HG03342 (cell line): ENCODE data around the gene LRRC52.

Source experiments
- ATAC-seq: cut with Tn5 transposase; IDR thresholded peaks from one replicate; pipeline ENCODE4 v1.9.1; 2021; ENCODE audit warnings: mild to moderate bottlenecking, moderate library complexity; ENCODE audit not compliant: unreplicated experiment

Gene LRRC52, protein sequence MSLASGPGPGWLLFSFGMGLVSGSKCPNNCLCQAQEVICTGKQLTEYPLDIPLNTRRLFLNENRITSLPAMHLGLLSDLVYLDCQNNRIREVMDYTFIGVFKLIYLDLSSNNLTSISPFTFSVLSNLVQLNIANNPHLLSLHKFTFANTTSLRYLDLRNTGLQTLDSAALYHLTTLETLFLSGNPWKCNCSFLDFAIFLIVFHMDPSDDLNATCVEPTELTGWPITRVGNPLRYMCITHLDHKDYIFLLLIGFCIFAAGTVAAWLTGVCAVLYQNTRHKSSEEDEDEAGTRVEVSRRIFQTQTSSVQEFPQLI

DNA sequence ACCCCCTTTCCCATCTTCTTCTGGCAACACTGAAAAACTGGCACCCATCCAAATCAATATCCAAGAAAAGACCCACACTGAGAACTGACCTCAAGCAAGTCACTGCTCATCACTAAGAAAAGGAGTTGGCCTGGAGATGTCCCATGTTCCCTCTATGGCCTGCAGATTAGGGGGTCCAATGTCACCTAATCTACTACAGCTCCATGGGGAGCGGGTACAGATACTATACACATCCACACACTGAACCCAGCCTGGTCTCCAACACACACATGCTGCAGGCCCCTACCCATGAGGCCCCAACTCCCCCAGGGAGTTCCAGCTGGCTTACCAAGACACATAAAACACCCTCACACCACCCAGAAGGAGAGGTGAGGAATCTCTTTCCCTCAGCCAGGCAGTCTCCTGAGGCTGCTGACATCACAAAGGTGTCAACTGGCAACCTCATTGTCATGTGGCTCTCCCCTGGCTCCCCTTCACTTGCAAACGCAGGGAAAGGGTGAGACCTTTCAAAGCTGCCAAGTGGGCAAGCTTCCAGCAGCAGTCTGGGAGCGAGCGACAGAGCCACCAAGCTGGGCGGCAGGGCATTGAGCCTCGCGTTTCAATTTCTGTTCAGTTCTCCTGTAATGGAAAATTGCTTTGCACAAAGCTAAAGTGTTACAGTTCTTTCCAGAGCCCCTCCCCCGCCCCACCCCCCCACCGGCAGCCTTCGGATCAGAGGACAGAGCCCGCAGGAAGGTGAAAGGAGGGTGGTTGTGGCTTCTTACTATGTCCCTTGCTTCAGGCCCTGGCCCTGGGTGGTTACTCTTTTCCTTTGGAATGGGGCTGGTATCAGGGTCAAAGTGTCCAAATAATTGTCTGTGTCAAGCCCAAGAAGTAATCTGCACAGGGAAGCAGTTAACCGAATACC, at the start of gene LRRC52:
LRRC52 (plus strand) TSS at position 469 of the 907 bp plus-strand sequence; CDS start at position 766, 297 bp downstream.
- ATAC-seq: no peak

DNA sequence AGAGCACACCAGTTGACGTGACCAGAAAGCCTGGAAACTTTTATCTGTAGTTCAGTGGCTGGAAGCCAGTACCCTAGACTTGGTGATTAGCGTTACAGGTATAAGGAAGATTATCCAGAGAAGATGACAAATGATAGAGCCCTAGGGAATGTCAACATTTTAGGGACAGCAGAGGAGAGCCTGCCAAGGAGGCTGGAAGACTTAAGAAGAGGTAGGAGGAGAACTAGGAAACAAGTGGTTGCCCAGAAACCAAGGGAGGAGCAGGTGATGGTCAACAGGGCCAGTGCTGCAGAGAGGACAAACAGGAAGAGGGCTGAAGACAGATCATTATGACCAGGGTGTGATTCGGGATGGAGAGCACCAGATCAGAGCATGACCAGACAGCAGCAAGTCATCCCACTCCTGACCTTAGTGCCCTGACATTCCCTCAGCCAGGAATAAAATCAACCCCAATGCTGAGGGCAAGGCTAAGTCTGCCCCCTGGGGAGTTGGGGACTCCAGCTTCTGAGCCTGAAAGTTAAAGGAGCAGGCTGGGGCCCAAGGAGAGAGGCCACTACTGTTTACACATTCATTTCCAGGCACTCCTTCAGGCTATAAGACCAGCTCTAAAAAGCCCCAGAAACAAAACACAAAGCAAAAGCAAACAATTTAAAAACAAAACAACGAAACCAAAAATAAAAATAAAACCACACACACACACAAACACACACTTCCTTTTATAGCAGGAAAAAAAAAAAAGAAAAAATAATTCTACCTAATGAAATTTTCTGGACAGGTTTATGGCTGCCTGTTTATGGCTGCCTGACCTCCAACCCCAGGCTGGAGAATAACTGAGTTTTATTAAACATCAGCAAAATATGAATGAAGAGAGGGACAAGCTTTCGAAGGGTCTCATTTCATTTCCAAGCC, 48.6 kb upstream of the LRRC52 start:
- no peak for ATAC-seq

DNA sequence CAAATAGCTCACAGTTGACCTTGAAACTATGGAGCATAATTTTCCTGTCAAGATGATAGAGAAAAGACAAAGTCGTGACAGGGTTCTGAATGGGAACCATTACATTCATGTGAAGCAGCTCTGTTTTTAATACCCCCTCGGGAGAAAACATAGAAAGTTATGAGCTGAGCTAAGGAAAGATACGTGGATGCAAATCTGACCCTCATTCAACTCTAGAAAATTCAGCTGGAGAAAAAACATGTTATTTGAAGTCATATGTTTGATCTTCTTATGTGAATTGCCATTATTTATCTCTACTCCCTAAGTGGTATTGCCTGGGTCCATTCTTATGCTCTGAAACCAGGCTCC, 48.0 kb upstream of the LRRC52 start:
- no peak for ATAC-seq

DNA sequence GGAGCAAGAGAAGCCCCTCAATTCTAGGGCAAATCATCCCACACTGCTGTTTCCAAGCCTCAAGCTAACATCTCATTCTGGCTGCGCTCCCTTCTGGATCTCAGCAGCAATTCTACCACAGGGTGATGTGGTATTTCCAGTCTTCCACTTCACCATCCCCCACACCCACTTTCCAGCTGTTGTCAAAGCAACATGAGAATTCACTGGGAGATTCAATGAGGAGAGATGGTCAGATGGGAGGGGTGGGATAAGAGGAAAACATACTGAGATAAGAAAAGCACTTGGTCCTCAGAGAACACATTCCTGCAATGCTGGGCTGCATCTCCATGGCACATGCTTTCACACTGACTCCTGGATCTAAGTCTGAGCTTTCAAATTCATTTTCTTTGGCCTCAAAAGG, 47.3 kb upstream of the LRRC52 start:
- no peak for ATAC-seq

DNA sequence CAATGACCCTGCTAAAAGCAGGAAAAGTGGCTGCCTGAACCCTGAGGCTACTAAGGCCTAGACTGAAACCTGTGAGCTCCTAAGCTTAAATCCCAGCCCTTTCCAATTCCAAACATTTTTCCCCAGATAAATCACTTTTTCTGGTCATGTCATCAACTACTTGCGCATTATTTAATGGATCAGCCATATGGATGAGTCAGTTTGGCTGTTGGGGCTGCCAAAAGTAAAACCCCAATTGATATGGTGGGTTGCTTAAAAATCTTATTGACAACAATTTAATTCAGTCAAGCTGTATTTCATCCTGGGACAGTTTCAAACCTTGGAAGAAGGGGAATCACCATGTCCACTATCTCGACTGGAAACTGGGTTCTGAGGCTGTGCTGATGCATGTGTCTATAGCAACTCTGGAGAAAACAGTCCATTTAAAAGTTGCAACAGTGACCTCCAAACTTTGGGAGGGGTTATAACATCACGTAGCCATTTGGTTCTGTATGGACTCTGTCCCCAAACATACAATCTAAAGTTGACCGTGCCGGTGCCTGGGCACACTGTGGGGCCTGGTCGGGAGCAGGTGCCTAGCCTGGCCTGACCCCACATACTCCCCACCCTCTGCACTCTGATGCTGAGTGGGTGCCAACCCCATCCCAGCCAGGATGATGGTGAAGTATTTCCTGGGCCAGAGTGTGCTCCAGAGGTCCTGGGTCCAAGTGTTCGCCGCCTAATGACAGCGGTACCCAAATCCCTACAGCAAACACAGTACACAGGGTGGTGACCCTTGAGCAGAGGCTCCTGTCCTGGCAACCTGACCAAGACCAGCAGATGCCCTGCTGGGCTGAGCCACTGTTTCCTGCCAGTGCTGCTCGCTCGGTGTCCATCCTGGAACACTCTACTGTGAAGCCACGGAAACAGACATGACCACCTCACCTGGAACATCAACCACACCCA, 46.5 kb upstream of the LRRC52 start:
- no peak for ATAC-seq

DNA sequence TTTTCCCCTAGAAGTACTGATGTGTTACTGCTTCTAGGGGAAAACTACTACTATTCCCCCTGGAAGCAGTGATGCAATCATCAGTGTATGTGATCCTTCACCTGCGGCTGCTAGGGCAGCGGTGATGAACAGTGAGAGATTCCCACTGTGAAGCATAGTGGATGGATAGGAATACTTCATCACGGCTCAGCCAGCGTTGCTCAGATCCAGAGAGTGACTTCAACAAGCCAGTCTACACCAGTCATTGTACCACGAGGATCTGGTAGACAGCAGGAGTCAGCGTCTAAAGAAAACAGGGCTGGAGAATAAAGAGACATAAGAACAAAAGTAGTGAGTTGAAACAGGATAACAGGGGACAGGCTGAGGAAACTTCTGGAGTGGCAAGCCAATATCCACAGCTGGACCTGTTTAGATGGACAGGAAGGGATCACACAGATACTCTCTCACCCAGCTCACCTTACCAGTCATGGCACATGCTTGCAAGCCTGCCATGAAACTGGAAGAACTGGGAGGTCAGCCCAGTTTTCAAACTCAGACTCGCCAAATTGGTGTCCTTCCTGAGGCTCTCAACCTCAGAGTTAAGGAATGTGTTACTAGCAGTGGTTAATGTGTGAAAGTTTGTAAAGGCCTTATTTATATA, 42.4 kb upstream of the LRRC52 start:
- no peak for ATAC-seq

DNA sequence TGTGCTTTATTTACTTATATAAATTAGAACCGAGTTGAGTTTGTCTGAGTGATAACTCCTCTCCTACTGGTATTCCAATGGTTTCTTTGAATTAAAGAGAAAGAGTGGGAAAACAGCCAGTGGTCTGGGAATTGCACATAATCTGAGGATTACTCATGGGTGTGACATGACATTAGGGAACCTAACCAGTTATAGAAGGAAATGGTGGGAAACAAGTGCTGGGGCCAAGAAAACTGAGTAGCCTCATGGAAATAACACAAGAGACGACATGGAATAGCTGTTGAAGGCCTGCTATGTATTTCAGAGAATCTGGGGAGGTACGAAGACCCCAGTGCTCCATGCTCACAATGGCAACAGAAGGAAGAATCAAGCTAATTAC, 41.8 kb upstream of the LRRC52 start:
- ATAC-seq: no peak

DNA sequence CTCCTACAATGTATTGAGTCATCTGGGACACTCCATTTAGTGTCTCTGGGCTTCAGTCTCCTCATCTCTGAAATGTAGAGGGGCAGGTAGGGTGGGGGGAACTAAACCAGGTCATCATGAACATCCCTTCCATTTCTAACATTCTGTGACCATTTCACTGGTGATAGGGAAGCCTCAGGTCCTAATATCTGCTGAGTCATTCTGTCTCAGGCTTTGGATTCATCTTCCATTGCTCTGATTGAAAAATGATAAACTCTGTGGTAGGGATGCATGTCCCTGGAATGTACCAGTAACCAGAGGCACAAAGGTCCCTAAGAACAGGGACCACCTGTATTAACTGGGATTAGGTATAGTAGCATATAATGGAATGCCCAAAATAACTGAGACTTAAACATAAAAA, 36.2 kb upstream of the LRRC52 start:
- ATAC-seq: no peak

DNA sequence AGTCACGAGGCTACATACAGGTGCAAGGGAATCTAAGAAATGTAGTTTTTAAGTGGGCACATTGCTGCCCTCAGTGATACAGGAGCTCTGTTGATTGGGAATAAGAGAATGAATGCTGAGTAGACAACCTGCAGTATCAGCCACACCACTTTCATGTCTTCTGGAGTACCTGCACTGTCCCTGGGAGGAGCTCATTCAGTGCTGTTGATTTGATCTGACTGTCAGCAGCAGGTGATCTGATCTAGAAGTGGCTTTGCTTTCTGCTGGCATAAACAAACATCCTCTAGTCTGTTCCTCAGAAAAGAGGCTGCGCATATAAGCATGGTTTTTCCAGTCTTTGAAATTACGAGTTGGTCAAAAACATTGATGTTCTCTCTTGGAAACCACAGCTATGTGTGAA, 35.5 kb upstream of the LRRC52 start:
- no peak for ATAC-seq

DNA sequence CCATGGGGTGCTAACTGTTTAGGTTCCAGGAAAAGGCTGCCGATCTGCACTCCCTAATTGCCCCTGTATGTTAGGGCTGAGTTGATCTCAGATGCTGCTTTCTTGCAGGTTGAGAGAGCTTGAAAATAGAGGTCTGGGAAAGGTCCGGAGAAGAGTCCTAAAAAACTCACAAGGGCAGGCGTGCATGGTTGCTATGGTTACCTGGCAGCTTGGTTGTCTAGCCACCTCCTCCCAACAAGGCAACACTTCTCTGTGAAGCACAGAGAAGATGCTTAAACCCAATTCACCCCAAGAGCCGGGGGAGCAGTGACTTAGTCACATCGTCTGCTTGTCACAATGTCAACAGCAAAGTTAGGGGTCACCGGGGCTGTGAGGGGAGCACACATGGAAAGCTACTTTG, 31.0 kb upstream of the LRRC52 start:
- ATAC-seq: no peak

DNA sequence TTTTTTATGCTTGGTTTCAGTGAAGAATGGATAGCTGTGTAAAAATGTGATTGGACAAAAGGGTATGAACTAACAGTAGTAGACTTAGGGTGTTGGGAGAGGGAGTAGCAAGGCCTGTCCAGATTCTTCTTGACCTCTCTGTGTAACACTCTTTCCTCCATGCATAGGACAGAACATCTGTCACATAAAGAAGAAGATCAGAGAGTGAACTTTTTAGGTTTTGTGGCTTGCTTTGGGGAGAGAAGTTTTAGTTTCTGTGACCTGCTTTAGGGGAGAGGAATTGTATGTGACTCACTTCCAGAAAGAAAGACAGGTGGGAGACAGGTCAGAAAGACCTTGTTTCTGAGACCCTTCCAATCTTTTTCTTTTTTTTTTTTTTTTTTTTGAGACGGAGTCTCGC, 27.3 kb upstream of the LRRC52 start:
- ATAC-seq: no peak

DNA sequence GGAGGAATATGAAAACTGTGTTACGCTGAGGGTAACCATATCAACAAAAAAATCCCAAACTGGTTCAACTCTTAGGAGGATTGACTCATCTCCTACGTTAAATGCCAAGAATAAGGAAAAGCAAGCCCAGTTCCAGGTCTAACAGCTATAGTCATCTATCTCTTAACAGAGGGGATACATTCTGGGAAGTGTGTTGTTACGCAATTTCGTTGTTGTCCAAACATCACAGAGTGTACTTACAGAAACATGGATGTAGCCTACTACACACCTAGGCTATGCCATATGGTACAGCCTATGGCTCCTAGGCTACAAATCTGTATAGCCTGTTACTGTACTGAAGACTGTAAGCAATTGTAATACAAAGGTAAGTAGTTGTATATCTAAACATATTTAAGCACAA, 23.2 kb upstream of the LRRC52 start:
- no peak for ATAC-seq

DNA sequence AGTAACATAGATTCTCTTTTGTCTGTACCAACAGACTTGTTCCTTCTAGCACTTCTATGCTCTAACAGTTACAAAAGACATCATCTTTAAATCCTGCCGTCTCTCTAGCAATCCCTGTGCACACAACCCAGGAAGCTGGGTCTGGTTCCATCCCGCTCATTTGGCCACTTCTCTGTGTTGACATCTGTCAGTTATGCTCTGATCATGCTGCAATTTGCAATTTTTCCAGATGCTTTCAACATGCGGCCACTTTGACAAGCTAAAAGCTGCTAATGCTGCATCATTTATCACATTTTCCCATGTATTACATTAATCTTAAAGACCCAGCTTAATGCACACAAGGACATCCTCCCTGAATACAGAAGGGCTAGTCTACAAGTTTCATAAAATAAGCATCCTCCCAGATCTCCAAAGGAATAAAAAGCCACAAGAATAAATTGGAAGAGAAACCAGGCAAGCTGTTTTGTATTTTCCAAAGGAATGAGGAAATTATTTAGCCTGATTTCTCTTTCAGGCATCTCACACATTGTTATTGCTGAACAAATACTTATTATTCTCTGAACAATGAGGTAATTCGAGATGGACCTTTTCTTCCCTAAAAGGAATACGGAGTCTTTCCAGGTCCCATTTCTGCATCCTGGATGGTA, 19.0 kb upstream of the LRRC52 start:
- ATAC-seq: no peak

DNA sequence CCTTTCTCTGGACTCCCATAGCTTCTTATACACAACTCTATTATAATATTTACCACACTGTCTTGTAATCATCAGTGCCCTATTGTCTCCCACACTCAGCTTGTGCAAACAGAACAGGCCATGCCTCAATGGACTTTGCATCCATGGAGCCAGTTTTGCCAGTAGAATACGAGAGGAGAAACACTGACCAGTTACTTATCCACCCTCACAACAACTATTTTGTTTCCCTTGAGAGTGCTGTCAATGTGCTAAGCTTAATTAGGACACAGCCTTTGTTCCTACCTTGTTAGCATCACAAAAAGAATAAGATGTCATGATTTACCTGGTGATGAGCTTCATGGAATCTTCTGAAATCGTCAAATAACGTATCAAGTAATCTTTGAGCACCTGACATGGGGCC, 18.1 kb upstream of the LRRC52 start:
- no peak for ATAC-seq

DNA sequence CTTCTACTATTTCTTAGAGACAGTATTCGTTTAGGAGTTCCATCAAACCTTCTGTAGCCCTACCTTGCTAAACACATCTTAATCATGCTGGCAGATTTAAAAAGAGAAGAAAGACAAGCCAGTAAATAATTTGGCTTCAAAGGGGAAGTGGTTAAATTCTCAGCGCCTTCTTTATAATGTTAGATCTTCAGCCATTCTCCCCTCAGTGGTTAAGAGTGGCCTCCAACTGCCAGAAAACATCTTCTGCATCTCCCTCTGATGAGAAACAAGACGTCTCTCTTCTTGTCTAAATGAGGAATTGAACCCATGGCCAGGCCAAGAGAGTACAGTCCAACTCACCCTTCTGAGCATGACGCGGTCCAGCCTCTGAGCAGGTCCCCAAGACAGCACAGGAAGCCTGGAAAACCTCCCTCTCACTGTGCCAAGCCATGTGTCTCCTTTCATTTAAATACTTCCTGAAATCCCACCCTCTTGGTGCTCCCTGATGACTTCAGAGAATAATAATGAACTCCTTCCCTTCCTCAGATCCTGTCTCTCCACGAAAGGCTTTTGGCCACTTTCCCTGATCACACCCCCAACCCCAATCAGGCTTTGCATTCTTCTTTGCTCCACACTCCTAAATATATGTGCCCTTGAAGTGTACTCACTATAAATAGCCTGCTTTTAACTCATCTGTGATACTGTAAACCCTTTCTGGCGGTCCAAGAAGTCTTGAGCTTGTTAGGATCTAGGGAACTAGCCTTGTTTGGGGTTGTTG, 16.4 kb upstream of the LRRC52 start:
- no peak for ATAC-seq

DNA sequence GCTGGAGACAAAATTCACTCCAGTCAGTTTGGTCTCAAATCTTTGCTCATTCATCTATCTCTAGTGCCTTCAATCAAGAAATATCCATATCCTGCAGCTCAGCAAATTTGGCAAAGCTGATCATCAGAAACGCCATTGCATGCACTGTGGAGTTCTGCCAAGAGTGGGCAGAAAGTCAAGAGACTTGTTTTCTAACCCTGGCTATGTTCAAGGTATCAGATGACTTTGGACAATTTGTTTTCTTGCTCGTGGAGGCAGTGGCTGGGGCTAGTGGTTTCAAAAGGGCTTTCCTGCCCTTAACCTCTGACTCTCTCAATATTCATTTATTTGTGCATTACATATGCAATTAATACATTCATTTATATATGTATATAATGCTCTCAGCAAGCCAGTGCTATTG, 12.8 kb upstream of the LRRC52 start:
- no peak for ATAC-seq

DNA sequence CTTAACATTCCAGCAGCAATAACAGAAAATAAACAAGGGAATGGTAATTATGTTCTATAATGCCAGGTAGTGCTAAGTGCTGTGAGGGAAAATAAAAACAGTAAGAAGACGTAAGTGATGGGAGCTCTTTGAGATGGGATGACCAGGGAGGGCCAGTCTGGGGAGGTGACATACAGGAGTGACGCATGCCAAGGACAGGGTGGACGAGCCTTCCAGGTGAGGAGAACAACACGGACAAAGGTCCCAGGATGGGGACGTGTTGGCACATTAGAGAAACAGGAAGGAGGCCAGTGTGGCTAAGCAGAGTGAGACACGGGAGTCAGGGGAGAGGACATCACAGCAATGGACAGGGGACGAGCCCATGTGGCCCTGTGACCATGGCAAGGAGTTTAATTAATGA, 11.7 kb upstream of the LRRC52 start:
- no peak for ATAC-seq

DNA sequence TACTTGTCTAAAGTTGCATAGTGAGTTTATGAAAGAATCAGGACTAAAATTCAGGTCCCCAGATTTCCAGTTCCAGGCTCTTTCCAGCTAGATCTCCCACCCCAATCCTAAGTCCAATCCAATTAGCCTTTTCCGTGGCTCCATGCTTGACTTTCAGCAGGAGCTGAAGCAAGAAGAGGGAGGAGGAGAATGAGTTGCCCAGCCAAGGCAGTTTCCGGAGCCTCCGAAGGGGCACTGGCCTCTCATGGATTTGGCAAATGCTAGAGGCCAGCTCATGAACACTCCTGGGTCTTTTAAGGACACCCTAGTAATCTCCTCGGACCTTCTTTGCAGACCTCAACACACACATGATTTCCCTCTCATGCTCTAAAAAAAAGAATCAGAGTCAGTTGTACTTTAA, 10.5 kb upstream of the LRRC52 start:
- no peak for ATAC-seq

DNA sequence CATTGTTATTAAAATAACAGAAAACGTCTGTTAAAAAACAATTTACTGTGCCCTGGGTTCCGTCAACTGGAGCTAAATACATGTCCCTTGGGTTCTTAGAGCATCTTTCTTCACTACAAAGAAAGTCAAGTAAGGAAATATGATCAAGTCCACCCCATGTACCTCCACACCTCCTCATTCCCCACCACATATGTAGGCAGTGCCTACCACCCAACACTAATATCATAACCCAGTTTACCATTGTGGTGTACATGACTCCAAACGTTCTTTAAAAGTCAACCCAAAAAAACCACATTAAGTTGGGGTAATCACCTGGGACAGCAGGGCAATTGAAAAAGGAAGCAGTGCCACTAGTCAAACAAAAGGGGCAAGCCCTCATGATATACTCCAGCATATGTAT, 7.8 kb upstream of the LRRC52 start:
- ATAC-seq: no peak
